H1 (cell line): Measurements from ENCODE around the gene TEX2. TPM values are rescaled to one million over a fixed set of nuclear protein-coding genes. Genes with fewer than 3 reads are reported as not detected.

Experiments used
- CTCF ChIA-PET: fragments of 300-600 bp; sonication (Branson Sonifier 250); formaldehyde crosslinking; loops from one replicate; lab custom pipeline; 2021; ENCODE audit not compliant: partially characterized antibody; lab: Charles Lee
- POLR2A ChIA-PET: fragments of 300-600 bp; sonication (Branson Sonifier 250); formaldehyde crosslinking; loops from one replicate; lab custom pipeline; 2021; ENCODE audit warnings: inconsistent platforms; ENCODE audit not compliant: partially characterized antibody; lab: Charles Lee
- DNase-seq, 2 experiments: peaks; one replicate each; pipeline versions ENCODE4 v3.0.0 to v3.0.0-alpha.2; 2010 to 2022; ENCODE audit warnings: low spot score in 2 of 2, low read depth in 1 of 2, mixed read lengths in 1 of 2
- FAIRE-seq: peaks from 2 replicates; lab custom pipeline; 2011; peaks lifted over from hg19 to GRCh38; lab: Jason Lieb, UNC
- H2AFZ ChIP-seq: 2 replicates; pipeline ENCODE4 v1.8.1; 2012; ENCODE audit warnings: low read length, inconsistent platforms
- H2AK5ac ChIP-seq: 2 replicates; pipeline ENCODE4 v1.6.1; 2013; ENCODE audit warnings: low read depth, low read length
- H2BK120ac ChIP-seq: replicated peaks from 2 replicates; pipeline ENCODE3; 2013; ENCODE audit warnings: low read depth, low read length, inconsistent platforms
- H2BK12ac ChIP-seq: 2 replicates; pipeline ENCODE4 v1.6.1; 2013; ENCODE audit warnings: low read depth, low read length
- H2BK15ac ChIP-seq: 2 replicates; pipeline ENCODE4 v1.6.1; 2013; ENCODE audit warnings: low read length
- H2BK20ac ChIP-seq: 2 replicates; pipeline ENCODE4 v1.6.1; 2013; ENCODE audit warnings: low read length
- H2BK5ac ChIP-seq: 2 replicates; pipeline ENCODE4 v1.6.1; 2013; ENCODE audit warnings: low read depth, low read length
- H3K14ac ChIP-seq: 2 replicates; pipeline ENCODE4 v1.6.1; 2013; ENCODE audit warnings: inconsistent platforms; ENCODE audit not compliant: insufficient read length
- H3K18ac ChIP-seq: 2 replicates; pipeline ENCODE4 v1.6.1; 2013; ENCODE audit warnings: low read length; ENCODE audit errors: extremely low read depth
- H3K23ac ChIP-seq: 2 replicates; pipeline ENCODE4 v1.6.1; 2013; ENCODE audit warnings: inconsistent platforms; ENCODE audit not compliant: insufficient read length
- H3K23me2 ChIP-seq: 2 replicates; pipeline ENCODE4 v1.6.1; 2013; ENCODE audit warnings: low read depth, low read length
- H3K27ac ChIP-seq: 2 replicates; pipeline ENCODE4 v1.6.1; 2011; ENCODE audit warnings: low read depth, low read length, inconsistent platforms
- H3K27me3 ChIP-seq, 4 experiments: replicated peaks in 1 of 4; 1 replicate in 1 of 4; 2 replicates in 3 of 4; pipeline versions ENCODE4 v1.6.1 to v1.8.1; 2011 to 2013; ENCODE audit warnings: low read length in 3 of 4, mild to moderate bottlenecking in 3 of 4, inconsistent platforms in 2 of 4, mixed read lengths in 2 of 4, moderate library complexity in 1 of 4; ENCODE audit not compliant: control insufficient read depth in 3 of 4, insufficient read depth in 3 of 4; ENCODE audit errors: extremely low read depth in 1 of 4
- H3K36me3 ChIP-seq, 4 experiments: 2 replicates each; pipeline versions ENCODE4 v1.6.1 to v1.8.1; 2011 to 2013; ENCODE audit warnings: mild to moderate bottlenecking in 4 of 4, low read length in 3 of 4, moderate library complexity in 2 of 4, control low read depth in 1 of 4, inconsistent platforms in 1 of 4; ENCODE audit not compliant: insufficient read depth in 4 of 4, control insufficient read depth in 2 of 4
- H3K4ac ChIP-seq: replicated peaks from 2 replicates; pipeline ENCODE3; 2013; ENCODE audit warnings: low read length, low read depth, mixed read lengths, inconsistent platforms; ENCODE audit not compliant: insufficient read length
- H3K4me1 ChIP-seq, 4 experiments: replicated peaks in 1 of 4; 1 replicate in 1 of 4; 2 replicates in 3 of 4; pipeline versions ENCODE4 v1.6.1 to v1.8.1; 2011 to 2013; ENCODE audit warnings: low read length in 3 of 4, inconsistent platforms in 2 of 4, mixed read lengths in 1 of 4; ENCODE audit not compliant: insufficient read depth in 4 of 4, control insufficient read depth in 3 of 4
- H3K4me2 ChIP-seq, 2 experiments: 2 replicates each; pipeline versions ENCODE4 v1.6.1 to v1.8.1; 2011 to 2013; ENCODE audit warnings: low read depth in 2 of 2, low read length in 2 of 2, control low read depth in 1 of 2, inconsistent platforms in 1 of 2, mild to moderate bottlenecking in 1 of 2; ENCODE audit not compliant: insufficient read depth in 1 of 2
- H3K4me3 ChIP-seq, 4 experiments: fragments of 200-600, 300-600 bp in 1 of 4; sonication (generic), shearing (Covaris generic), sonication (Bioruptor Twin) in 1 of 4; 2 replicates each; pipeline versions ENCODE4 v1.5.1 to v1.8.1; 2011 to 2016; ENCODE audit warnings: low read length in 4 of 4, low read depth in 3 of 4, control low read depth in 2 of 4, inconsistent platforms in 2 of 4, mild to moderate bottlenecking in 2 of 4, mixed read lengths in 1 of 4, moderate library complexity in 1 of 4; ENCODE audit not compliant: insufficient read depth in 2 of 4; ENCODE audit errors: extremely low read depth in 1 of 4
- H3K56ac ChIP-seq: replicated peaks from 2 replicates; pipeline ENCODE3; 2013; ENCODE audit warnings: low read depth, mild to moderate bottlenecking, mixed read lengths, low read length, inconsistent platforms; ENCODE audit not compliant: insufficient read length
- H3K79me1 ChIP-seq: 2 replicates; pipeline ENCODE4 v1.6.1; 2013; ENCODE audit warnings: low read depth, low read length, control low read depth
- H3K79me2 ChIP-seq, 2 experiments: 2 replicates each; pipeline versions ENCODE4 v1.6.1 to v1.8.1; 2012 to 2013; ENCODE audit warnings: low read length in 2 of 2, mild to moderate bottlenecking in 2 of 2, inconsistent platforms in 1 of 2; ENCODE audit not compliant: insufficient read depth in 2 of 2, control insufficient read depth in 1 of 2
- H3K9ac ChIP-seq, 4 experiments: replicated peaks in 1 of 4; 1 replicate in 1 of 4; 2 replicates in 3 of 4; pipeline versions ENCODE4 v1.6.1 to v1.8.1; 2011 to 2013; ENCODE audit warnings: low read depth in 3 of 4, low read length in 3 of 4, control low read depth in 2 of 4, mild to moderate bottlenecking in 2 of 4, moderate library complexity in 2 of 4, inconsistent platforms in 1 of 4; ENCODE audit errors: extremely low read depth in 1 of 4
- H3K9me3 ChIP-seq, 2 experiments: 2 replicates each; pipeline versions ENCODE4 v1.6.1 to v1.8.1; 2012 to 2013; ENCODE audit warnings: mild to moderate bottlenecking in 2 of 2, moderate library complexity in 2 of 2, control low read depth in 1 of 2, inconsistent platforms in 1 of 2, low read depth in 1 of 2, low read length in 1 of 2, mixed read lengths in 1 of 2; ENCODE audit not compliant: insufficient read depth in 2 of 2
- H4K20me1 ChIP-seq, 2 experiments: replicated peaks in 1 of 2; 2 replicates each; pipeline versions ENCODE3 to v1.8.1; 2011 to 2013; ENCODE audit warnings: inconsistent platforms in 2 of 2, low read length in 2 of 2, mild to moderate bottlenecking in 1 of 2; ENCODE audit not compliant: insufficient read depth in 2 of 2, control insufficient read depth in 1 of 2
- H4K5ac ChIP-seq: 2 replicates; pipeline ENCODE4 v1.6.1; 2013; ENCODE audit warnings: low read length, low read depth, mixed read lengths, inconsistent platforms; ENCODE audit not compliant: insufficient read length
- H4K8ac ChIP-seq: 2 replicates; pipeline ENCODE4 v1.8.0; 2013; ENCODE audit warnings: mild to moderate bottlenecking, moderate library complexity, low read length, inconsistent platforms; ENCODE audit not compliant: insufficient read depth; ENCODE audit errors: extremely low read depth
- H4K91ac ChIP-seq: replicated peaks from 2 replicates; pipeline ENCODE3; 2013; ENCODE audit warnings: low read length, mixed read lengths, inconsistent platforms; ENCODE audit not compliant: insufficient read length
- GTF2F1 ChIP-seq: IDR thresholded peaks from 2 replicates; pipeline ENCODE4 v1.6.1; 2012; ENCODE audit warnings: low read depth, low read length, improper control_type of control experiment, borderline replicate concordance
- MAX ChIP-seq: IDR thresholded peaks from 2 replicates; pipeline ENCODE4 v1.6.1; 2012; ENCODE audit warnings: inconsistent platforms
- POU5F1 ChIP-seq: IDR thresholded peaks from 2 replicates; pipeline ENCODE4 v1.6.1; 2011; ENCODE audit warnings: low read depth, mild to moderate bottlenecking, low read length, moderate library complexity
- WGBS, 2 experiments: shearing (Covaris generic) in 1 of 2; methylation state at CpG; one replicate each; pipeline versions ENCODE4 v1.1.6 to v1.1.7; 2013 to 2015; ENCODE audit warnings: low lambda C conversion rate in 2 of 2, mixed read lengths in 2 of 2, inconsistent platforms in 1 of 2, low coverage in 1 of 2, missing lambda C conversion rate in 1 of 2; ENCODE audit not compliant: insufficient replicate concordance in 2 of 2, insufficient coverage in 1 of 2, insufficient read length in 1 of 2; ENCODE audit errors: extremely low coverage in 1 of 2, missing lambda C conversion rate in 1 of 2; 5-methylcytosine and 5-hydroxymethylcytosine counted together
- polyA plus RNA-seq, 7 experiments: library from polyadenylated mRNA; depleted of rRNA in 3 of 7; stranded (reverse) in 5 of 7; unstranded in 2 of 7; fragments of >200 nt in 5 of 7; fragments of 200-250 nt in 2 of 7; gene quantifications; 1 replicate in 5 of 7; 2 replicates in 1 of 7; 4 replicates in 1 of 7; pipeline versions ENCODE4 v1.2.1 to v1.2.3, GENCODE V29; 2011 to 2013; ENCODE audit warnings: missing spikeins in 2 of 7, mixed read lengths in 2 of 7
- total RNA-seq: library from RNA; stranded (reverse); fragmentation: NEBNext Ultra II Directional; extraction: Animal tissue kit (Norgen Biotek cat#: 25700); gene quantifications from 2 replicates; pipeline ENCODE4 v1.2.1, GENCODE V29; 2021

Gene TEX2
- total and polyA plus RNA-seq, 2 of the 8 experiments (the other 6 are each of a cell fraction or from before 2014, with no cell fraction given) = 6.1 to 15.6 TPM

GRCh38 chr17:64187093-64187895, 75.8 kb downstream of the TEX2 start:
- TF ChIP-seq MAX (peak; percentile 24; the same call in 1 of the 2 replicates), POU5F1 (no peak), GTF2F1 (no peak)

More at GRCh38 chr17:64187093-64187895, 75.8 kb downstream of the TEX2 start:
- no peak overlapping the region for H3K56ac ChIP-seq
- H3K4me2 ChIP-seq = no peak overlapping the region
- H3K9me3 ChIP-seq = no peaks in the 10 kb centered on the region
- 93% methylated on average over 11 of the region's 11 CpGs; no CpG with 5 or more reads in 1 of the 2 experiments for WGBS, 2 experiments
- DNase-seq (no peak), FAIRE-seq (no peak)
- H3K9ac ChIP-seq = no peak overlapping the region
- H2BK120ac ChIP-seq = no peak overlapping the region
- H4K20me1 ChIP-seq = no peaks in the 10 kb centered on the region
- H2AK5ac ChIP-seq = no peak overlapping the region
- ChIA-PET CTCF (no interaction called here), POLR2A (no interaction called here)
- no peak overlapping the region for H4K8ac ChIP-seq
- H3K14ac ChIP-seq = no peak overlapping the region
- H3K27ac ChIP-seq = no peak overlapping the region
- no peak overlapping the region for H4K5ac ChIP-seq
- H2BK20ac ChIP-seq = no peak overlapping the region
- no peak overlapping the region for H4K91ac ChIP-seq
- no peak overlapping the region for H2BK15ac ChIP-seq
- H3K4me1 ChIP-seq = no peaks in the 10 kb centered on the region; a peak in 1 of 7 replicates
- H3K18ac ChIP-seq = no peak overlapping the region
- H3K27me3 ChIP-seq = no peaks in the 10 kb centered on the region
- H3K23me2 ChIP-seq = no peaks in the 10 kb centered on the region
- no peaks in the 10 kb centered on the region; a peak in 1 of 8 replicates for H3K36me3 ChIP-seq
- no peaks in the 10 kb centered on the region for H3K79me2 ChIP-seq
- H2AFZ ChIP-seq = no peak overlapping the region
- no peak overlapping the region for H3K23ac ChIP-seq
- no peaks in the 10 kb centered on the region for H3K79me1 ChIP-seq
- H2BK5ac ChIP-seq = no peak overlapping the region
- no peak overlapping the region for H3K4me3 ChIP-seq
- no peak overlapping the region for H2BK12ac ChIP-seq
- no peak overlapping the region for H3K4ac ChIP-seq
